HepG2 (cell line): ENCODE measurements around the gene ASPHD1. TPM values are rescaled to one million over a fixed set of nuclear protein-coding genes. Genes with fewer than 3 reads are reported as not detected.

ENCODE experiments used
- CHD4 ChIP-seq: fragments of 200-600 bp; sonication (generic); IDR thresholded peaks from 2 replicates; pipeline ENCODE4 v1.7.0; 2017; ENCODE audit warnings: mild to moderate bottlenecking, low read length, borderline replicate concordance
- DBP ChIP-seq: sonication (generic); formaldehyde crosslinking; IDR thresholded peaks from 2 replicates; pipeline ENCODE4 v1.4.0; 2020; ENCODE audit warnings: missing genetic modification reagents; ENCODE audit errors: not compliant biosample characterization
- HNF4A ChIP-seq: sonication (generic); formaldehyde crosslinking; IDR thresholded peaks from 2 replicates; pipeline ENCODE4 v1.4.0; 2020; ENCODE audit warnings: missing genetic modification reagents
- SOX13 ChIP-seq, 3 experiments: fragments of 450-650 bp in 1 of 3; sonication (generic) in 1 of 3; formaldehyde crosslinking in 1 of 3; IDR thresholded peaks in 2 of 3; conservative IDR thresholded peaks in 1 of 3; 2 replicates each; pipeline versions ENCODE4 v1.5.0 to v1.6.1; 2016 to 2020; ENCODE audit warnings: antibody characterized with exemption in 1 of 3, mild to moderate bottlenecking in 1 of 3, missing compliant biosample characterization in 1 of 3, missing genetic modification reagents in 1 of 3, moderate library complexity in 1 of 3
- ZBTB33 ChIP-seq: sonication (generic); formaldehyde crosslinking; IDR thresholded peaks from 2 replicates; pipeline ENCODE4 v1.4.0; 2020; ENCODE audit warnings: missing genetic modification reagents
- ZMYM2 ChIP-seq: sonication (generic); formaldehyde crosslinking; IDR thresholded peaks from 2 replicates; pipeline ENCODE4 v1.8.0; 2022; ENCODE audit warnings: mild to moderate bottlenecking, missing genetic modification reagents
- ZNF501 ChIP-seq: sonication (generic); formaldehyde crosslinking; IDR thresholded peaks from 2 replicates; pipeline ENCODE4 v1.5.1; 2020; ENCODE audit warnings: mild to moderate bottlenecking, moderate library complexity, missing genetic modification reagents
- ZNF572 ChIP-seq: sonication (generic); formaldehyde crosslinking; IDR thresholded peaks from 2 replicates; pipeline ENCODE4 v1.5.1; 2020; ENCODE audit warnings: mild to moderate bottlenecking, missing genetic modification reagents
- ZNF747 ChIP-seq: sonication (generic); formaldehyde crosslinking; IDR thresholded peaks from 2 replicates; pipeline ENCODE4 v1.8.1; 2023; ENCODE audit warnings: missing genetic modification reagents, mild to moderate bottlenecking, borderline replicate concordance
- polyA plus RNA-seq, 8 experiments: library from polyadenylated mRNA; depleted of rRNA in 3 of 8; stranded (reverse) in 7 of 8; unstranded in 1 of 8; fragments of >200 nt; fragmentation: Illumina TruSeq in 4 of 8; extraction: Trizol in 4 of 8; gene quantifications; 2 replicates each; pipeline versions ENCODE4 v1.2.1 to v1.2.3, GENCODE V29; 2011 to 2016; ENCODE audit warnings: low read depth in 4 of 8, missing spikeins in 1 of 8, mixed read lengths in 1 of 8; ENCODE audit not compliant: insufficient read depth in 1 of 8
- total RNA-seq, 5 experiments: library from RNA; depleted of rRNA; stranded (reverse); fragments of >200 nt; fragmentation: Illumina TruSeq; extraction: Trizol; gene quantifications; 2 replicates each; pipeline ENCODE4 v1.2.3, GENCODE V29; 2016; ENCODE audit warnings: low read depth in 1 of 5
- TF ChIP-seq, protein P1 (sequence below): sonication (generic); formaldehyde crosslinking; IDR thresholded peaks from 2 replicates; pipeline ENCODE4 v1.4.0; 2020; ENCODE audit warnings: missing genetic modification reagents, mild to moderate bottlenecking, borderline replicate concordance

Gene ASPHD1
- total and polyA plus RNA-seq, 2 of the 13 experiments (the other 11 are each of a cell fraction or from before 2014, with no cell fraction given) = 13.1 to 19.7 TPM

DNA sequence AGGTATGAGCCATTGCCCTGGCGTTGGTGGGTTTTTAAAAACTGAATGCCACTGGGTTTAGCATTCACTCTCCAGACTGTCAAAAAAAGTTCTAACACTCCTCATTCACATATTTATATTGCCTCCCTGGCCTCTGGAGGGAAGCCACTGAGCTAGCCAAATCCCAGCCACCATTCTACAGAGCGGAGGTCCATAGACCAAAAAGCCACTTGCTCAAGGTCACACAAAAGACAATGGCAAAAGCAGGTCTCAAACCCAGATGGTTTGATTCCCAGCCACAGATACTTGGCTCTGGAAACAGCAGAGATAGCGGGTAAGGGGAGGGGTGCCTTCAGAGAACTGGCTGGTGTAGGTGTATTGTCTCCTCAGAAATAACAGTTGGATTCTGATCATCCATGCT is 19.2 kb upstream of the ASPHD1 start (continued):
- TF ChIP-seq, protein P1, sequence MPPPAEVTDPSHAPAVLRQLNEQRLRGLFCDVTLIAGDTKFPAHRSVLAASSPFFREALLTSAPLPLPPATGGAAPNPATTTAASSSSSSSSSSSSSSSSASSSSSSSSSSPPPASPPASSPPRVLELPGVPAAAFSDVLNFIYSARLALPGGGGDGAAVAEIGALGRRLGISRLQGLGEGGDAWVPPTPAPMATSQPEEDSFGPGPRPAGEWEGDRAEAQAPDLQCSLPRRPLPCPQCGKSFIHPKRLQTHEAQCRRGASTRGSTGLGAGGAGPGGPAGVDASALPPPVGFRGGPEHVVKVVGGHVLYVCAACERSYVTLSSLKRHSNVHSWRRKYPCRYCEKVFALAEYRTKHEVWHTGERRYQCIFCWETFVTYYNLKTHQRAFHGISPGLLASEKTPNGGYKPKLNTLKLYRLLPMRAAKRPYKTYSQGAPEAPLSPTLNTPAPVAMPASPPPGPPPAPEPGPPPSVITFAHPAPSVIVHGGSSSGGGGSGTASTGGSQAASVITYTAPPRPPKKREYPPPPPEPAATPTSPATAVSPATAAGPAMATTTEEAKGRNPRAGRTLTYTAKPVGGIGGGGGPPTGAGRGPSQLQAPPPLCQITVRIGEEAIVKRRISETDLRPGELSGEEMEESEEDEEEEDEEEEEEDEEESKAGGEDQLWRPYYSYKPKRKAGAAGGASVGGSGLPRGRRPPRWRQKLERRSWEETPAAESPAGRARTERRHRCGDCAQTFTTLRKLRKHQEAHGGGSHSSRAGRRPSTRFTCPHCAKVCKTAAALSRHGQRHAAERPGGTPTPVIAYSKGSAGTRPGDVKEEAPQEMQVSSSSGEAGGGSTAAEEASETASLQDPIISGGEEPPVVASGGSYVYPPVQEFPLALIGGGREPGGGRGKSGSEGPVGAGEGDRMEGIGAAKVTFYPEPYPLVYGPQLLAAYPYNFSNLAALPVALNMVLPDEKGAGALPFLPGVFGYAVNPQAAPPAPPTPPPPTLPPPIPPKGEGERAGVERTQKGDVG = peak; percentile 41; the same call in 1 of the 2 replicates
- TF ChIP-seq DBP (CRISPR knock-in tag) = no peak
- TF ChIP-seq CHD4 = no peak
- 0 out of 2 replicates have a peak, but pooled peaks have one; percentile 35 for TF ChIP-seq ZNF501 (CRISPR knock-in tag)
- TF ChIP-seq ZNF747 (CRISPR knock-in tag) = no peak
- peak; percentile 67 for TF ChIP-seq HNF4A
- no peak for TF ChIP-seq SOX13 (IDR thresholded peaks at IDR 0.05)
- peak in 1 of 2 experiments; percentile 71; a peak in 2 of 4 replicates for TF ChIP-seq SOX13 (CRISPR knock-in tag; conservative IDR thresholded peaks at IDR 0.05 in 1 of 2, IDR thresholded peaks at IDR 0.05 in 1 of 2)
- TF ChIP-seq ZNF572 (CRISPR knock-in tag) = 0 out of 2 replicates have a peak, but pooled peaks have one; percentile 18
- 0 out of 2 replicates have a peak, but pooled peaks have one; percentile 30 for TF ChIP-seq ZBTB33 (CRISPR knock-in tag)
- peak; percentile 54; the same call in 1 of the 2 replicates for TF ChIP-seq ZMYM2 (CRISPR knock-in tag)
- TF ChIP-seq, all 625 proteins: peak for 15
